Activated CD4-positive, alpha-beta T cell treated with anti-CD3 and anti-CD28 coated beads, Interleukin-2, amount 10 ng/mL, durations not matched to agents 7 days and 5 days (primary cell): ENCODE data around the gene NBAS. TPM values are rescaled to one million over a fixed set of nuclear protein-coding genes. Genes with fewer than 3 reads are reported as not detected.
"Not testable (repeated sequence)": the region's sequence is repeated elsewhere in the genome, so short reads cannot be mapped to it uniquely, and the experiment has no call there.

Source experiments
- CTCF ChIA-PET: fragments of 350-600 bp; sonication (Branson Sonifier 250); formaldehyde crosslinking; loops from one replicate; lab custom pipeline; 2021; ENCODE audit warnings: antibody characterized with exemption; lab: Charles Lee
- POLR2A ChIA-PET: fragments of 350-600 bp; sonication (Branson Sonifier 250); formaldehyde crosslinking; loops from one replicate; lab custom pipeline; 2021; ENCODE audit warnings: antibody characterized with exemption; lab: Charles Lee
- DNase-seq: peaks from one replicate; pipeline ENCODE4 v3.0.0-alpha.2; 2020
- H3K27ac Mint-ChIP-seq: one replicate; pipeline ENCODE4 v1.8.0; 2021; ENCODE audit warnings: mild to moderate bottlenecking, moderate library complexity, mixed read lengths
- H3K27me3 Mint-ChIP-seq: one replicate; pipeline ENCODE4 v1.8.0; 2021; ENCODE audit warnings: mixed read lengths
- H3K36me3 Mint-ChIP-seq: one replicate; pipeline ENCODE4 v1.8.0; 2021; ENCODE audit warnings: low read depth, mixed read lengths
- H3K4me1 Mint-ChIP-seq: one replicate; pipeline ENCODE4 v1.8.0; 2021; ENCODE audit warnings: mixed read lengths
- H3K4me3 Mint-ChIP-seq: one replicate; pipeline ENCODE4 v1.8.0; 2021; ENCODE audit warnings: mild to moderate bottlenecking, moderate library complexity, mixed read lengths
- H3K9me3 Mint-ChIP-seq: one replicate; pipeline ENCODE4 v1.8.0; 2021; ENCODE audit warnings: mixed read lengths
- total RNA-seq, 2 experiments: library from RNA; stranded (reverse); gene quantifications; one replicate each; pipeline ENCODE4 v1.2.3, GENCODE V29; 2021

The NBAS gene
- total RNA-seq, 2 experiments from 2014 or later, result 33.0 to 36.5 TPM

DNA sequence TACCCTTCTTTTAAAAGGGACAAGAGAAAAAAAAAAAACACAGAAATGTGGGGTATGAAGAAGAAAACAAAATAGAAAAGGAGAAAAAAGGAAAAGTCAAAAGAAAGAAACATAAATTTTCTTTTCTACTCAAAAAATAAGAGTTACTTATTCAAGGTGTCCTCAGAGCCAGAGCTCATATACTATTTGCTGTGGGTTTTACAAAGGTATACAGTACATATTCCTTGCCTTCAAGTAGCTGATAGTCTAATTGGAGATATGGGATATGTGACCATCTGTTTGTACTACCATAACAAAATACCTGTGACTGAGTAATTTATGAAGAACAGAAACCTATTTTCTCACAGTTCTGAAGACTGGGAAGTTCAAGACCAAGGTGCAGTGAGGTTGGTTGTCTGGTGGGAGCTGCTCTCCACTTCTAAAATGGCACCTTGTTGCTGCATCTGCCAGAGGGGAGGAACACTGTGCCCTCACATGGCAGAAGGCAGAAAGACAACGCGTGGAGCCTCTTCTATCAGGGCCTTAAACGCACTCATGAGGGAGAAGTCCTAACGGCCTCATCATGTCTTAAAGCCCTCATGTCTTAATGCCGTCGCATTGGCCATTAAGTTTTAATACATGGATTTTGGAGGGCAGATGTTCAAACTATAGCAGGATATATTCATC is 33.9 kb downstream of the NBAS start:
- Mint-ChIP-seq H3K4me1 (peaks cover under 1% of the 10 kb centered on the region), H3K27ac (no peak overlapping the region), H3K36me3 (peaks cover 38% of the 10 kb centered on the region), H3K4me3 (no peak overlapping the region), H3K27me3 (no peaks in the 10 kb centered on the region), H3K9me3 (no peaks in the 10 kb centered on the region)
- CTCF ChIA-PET, result interaction anchor here (2.0 kb wide), 1 partner anchor 14 kb away, joined by 5 read pairs; no protein-coding TSS in a partner anchor
- POLR2A ChIA-PET, result no interaction called here
- no peak for DNase-seq

DNA sequence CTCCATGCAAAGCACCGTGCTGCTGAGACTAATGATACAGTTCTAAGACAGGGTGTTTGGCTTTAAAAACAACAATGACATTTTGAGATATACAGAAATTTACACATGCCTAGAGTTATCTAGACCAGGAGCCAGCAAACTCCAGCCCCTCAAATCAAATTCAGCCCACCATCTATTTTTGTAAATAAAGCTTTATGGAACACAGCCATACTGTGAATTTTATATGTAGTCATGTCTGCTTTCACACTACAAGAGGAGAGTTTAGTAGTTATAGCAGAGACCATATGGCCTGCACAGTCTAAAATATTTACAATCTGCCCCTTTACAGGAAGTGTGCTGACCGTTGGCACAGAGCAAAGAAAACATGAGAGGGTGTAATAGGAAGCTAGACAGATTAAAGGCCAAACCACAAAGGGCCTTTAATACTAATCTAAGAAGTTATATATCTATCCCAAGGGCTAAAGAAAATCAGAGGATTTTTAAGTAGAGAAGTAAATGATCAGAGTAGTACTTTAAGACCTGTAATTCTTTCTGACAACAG is 39.4 kb downstream of the NBAS start:
- no peak for DNase-seq
- POLR2A ChIA-PET, result no interaction called here
- peak overlapping the region; percentile 14 for H3K27ac Mint-ChIP-seq
- H3K36me3 Mint-ChIP-seq, result peaks cover 22% of the 10 kb centered on the region
- peaks cover 8% of the 10 kb centered on the region for H3K4me1 Mint-ChIP-seq
- no peaks in the 10 kb centered on the region for H3K27me3 Mint-ChIP-seq
- CTCF ChIA-PET, result interaction anchor here (1.0 kb wide), 1 partner anchor 11 kb away, joined by 3 read pairs; no protein-coding TSS in a partner anchor
- no peaks in the 10 kb centered on the region for H3K9me3 Mint-ChIP-seq
- no peak overlapping the region for H3K4me3 Mint-ChIP-seq

DNA sequence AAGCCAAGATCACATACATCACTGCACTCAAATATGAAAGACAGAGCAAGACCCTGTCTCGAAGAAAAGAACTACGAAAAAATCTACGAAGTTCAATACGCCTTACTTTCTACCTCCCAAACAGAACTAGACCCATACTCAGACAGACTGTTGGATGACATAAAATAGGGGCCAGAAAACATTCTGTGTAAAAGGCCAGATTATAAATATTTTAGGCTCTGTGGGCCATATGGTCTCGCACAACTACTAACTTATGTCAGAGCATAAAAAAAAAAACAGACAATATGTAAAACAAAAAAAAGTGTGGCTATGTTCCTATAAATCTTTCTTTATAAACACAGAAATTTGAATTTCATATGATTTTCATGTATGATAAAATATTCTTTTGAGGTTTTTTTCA is 40.8 kb downstream of the NBAS start:
- Mint-ChIP-seq H3K36me3 (peaks cover 18% of the 10 kb centered on the region), H3K27ac (no peak overlapping the region), H3K4me1 (peaks cover 8% of the 10 kb centered on the region), H3K9me3 (no peaks in the 10 kb centered on the region), H3K27me3 (no peaks in the 10 kb centered on the region), H3K4me3 (no peak overlapping the region)
- ChIA-PET CTCF (no interaction called here), POLR2A (no interaction called here)
- no peak for DNase-seq

DNA sequence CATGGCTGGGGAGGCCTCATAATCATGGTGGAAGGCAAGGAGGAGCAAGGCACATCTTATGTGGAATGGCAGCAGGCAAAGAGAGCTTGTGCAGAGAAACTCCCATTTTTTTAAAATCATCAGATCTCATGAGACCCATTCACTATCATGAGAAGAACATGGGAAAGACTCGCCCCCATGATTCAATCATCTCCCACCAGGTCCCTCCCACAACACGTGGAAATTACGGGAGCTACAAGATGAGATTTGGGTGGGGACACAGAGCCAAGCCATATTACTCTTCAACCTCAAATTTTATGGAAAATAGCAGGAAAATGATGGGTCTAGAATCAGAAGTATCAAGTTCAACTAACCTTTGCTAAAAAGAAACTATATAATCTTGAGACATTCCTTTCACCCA is 42.4 kb downstream of the NBAS start:
- H3K4me3 Mint-ChIP-seq, H3K4me1 Mint-ChIP-seq, H3K36me3 Mint-ChIP-seq, CTCF ChIA-PET, H3K9me3 Mint-ChIP-seq, H3K27ac Mint-ChIP-seq, POLR2A ChIA-PET, H3K27me3 Mint-ChIP-seq, DNase-seq: not testable (repeated sequence)

DNA sequence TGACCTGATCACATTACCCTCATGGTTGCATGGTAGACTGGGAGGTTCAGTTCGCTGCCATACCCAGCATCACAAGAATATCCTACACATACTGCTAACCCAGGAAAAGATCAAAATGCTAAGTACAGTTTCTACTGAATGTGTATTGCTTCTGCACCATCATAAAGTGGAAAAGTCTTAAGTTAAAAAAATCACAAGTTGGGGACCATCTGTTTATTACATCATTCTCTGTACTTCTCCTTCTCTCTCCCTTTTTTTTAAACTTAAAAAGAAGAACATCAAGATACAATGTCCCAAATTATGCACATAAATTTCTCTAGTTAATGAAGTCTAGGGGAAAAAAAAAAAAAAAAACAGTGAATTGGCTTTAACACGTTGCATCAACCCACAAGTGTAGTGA is 43.3 kb downstream of the NBAS start:
- no peak overlapping the region for H3K27ac Mint-ChIP-seq
- peaks cover 13% of the 10 kb centered on the region for H3K36me3 Mint-ChIP-seq
- no peak for DNase-seq
- POLR2A ChIA-PET, result no interaction called here
- no peaks in the 10 kb centered on the region for H3K9me3 Mint-ChIP-seq
- CTCF ChIA-PET, result no interaction called here
- peaks cover 8% of the 10 kb centered on the region for H3K4me1 Mint-ChIP-seq
- H3K4me3 Mint-ChIP-seq, result no peak overlapping the region
- no peaks in the 10 kb centered on the region for H3K27me3 Mint-ChIP-seq

DNA sequence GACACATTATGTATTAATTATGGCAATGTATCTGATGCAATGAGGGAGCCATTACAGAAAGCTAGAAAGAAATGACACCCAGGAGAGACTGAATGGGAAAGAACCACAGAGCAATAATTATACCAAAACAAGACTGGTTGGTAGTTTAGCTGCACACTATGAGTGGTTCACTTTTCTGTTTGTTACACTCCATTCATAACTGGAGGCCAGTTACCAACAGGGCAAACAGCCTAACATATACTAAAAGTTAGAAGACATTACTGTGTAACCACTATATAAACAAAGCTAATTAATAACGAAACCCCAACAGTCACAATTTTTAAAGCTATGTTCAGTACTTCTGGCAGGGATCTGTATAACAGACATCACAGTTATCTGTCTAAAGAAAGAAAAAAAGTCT is 49.4 kb downstream of the NBAS start:
- Mint-ChIP-seq H3K27me3 (no peaks in the 10 kb centered on the region), H3K27ac (no peak overlapping the region), H3K4me1 (no peaks in the 10 kb centered on the region), H3K9me3 (no peaks in the 10 kb centered on the region), H3K36me3 (peaks cover 31% of the 10 kb centered on the region), H3K4me3 (no peak overlapping the region)
- DNase-seq, result no peak
- ChIA-PET CTCF (interaction anchor here (0.6 kb wide), 1 partner anchor 41 kb away, joined by 5 read pairs; no protein-coding TSS in a partner anchor), POLR2A (no interaction called here)

DNA sequence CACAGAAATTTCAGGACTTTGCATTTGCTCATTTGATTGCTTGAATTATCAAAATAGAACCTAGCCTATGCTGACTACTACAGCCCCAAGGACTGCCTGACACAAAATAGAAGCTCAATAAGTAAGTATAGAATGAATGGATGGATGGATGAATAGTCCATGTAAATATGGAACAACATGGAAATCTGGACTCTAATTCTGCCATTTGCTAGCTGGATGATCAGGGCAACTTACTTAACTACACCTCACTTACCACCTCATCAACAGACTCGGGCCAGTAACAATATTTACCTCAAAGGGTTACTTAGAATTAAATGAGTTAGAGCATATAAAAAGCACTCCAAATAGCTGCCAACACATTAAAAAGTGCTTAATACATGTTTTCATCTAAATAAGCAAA is 50.6 kb downstream of the NBAS start:
- ChIA-PET POLR2A (no interaction called here), CTCF (interaction anchor here (0.9 kb wide), 1 partner anchor 14 kb away, joined by 3 read pairs; no protein-coding TSS in a partner anchor)
- no peak overlapping the region for H3K27ac Mint-ChIP-seq

DNA sequence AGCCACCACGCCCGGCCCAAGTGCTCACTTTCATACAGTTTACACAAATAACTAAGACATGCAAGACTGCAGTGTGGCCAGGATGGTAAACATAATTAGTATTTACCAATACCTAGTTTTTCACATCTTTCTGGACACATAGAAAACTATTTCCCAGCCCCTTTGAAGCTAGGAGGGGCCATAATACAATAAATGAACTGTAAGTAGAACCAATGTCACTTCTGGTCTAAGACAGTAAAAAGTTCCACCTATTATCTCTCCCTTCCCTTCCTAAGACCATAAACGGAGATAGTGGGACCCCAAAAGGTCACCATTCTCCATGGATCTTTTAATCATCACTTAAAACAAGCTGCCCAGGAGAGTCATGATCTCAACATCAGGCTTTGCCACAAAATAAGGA is 51.0 kb downstream of the NBAS start:
- no peaks in the 10 kb centered on the region for H3K27me3 Mint-ChIP-seq
- no peaks in the 10 kb centered on the region for H3K9me3 Mint-ChIP-seq
- H3K36me3 Mint-ChIP-seq, result peaks cover 30% of the 10 kb centered on the region
- ChIA-PET POLR2A (no interaction called here), CTCF (interaction anchor here (0.9 kb wide), 1 partner anchor 14 kb away, joined by 3 read pairs; no protein-coding TSS in a partner anchor)
- no peak for DNase-seq
- peaks cover 7% of the 10 kb centered on the region for H3K4me1 Mint-ChIP-seq
- no peak overlapping the region for H3K27ac Mint-ChIP-seq
- H3K4me3 Mint-ChIP-seq, result no peak overlapping the region

More for the DNA sequence above, 50.6 kb downstream of the NBAS start:
- no peak for DNase-seq
- no peaks in the 10 kb centered on the region for H3K27me3 Mint-ChIP-seq
- H3K4me3 Mint-ChIP-seq, result no peak overlapping the region
- peaks cover 3% of the 10 kb centered on the region for H3K4me1 Mint-ChIP-seq
- H3K9me3 Mint-ChIP-seq, result no peaks in the 10 kb centered on the region
- peaks cover 30% of the 10 kb centered on the region for H3K36me3 Mint-ChIP-seq

DNA sequence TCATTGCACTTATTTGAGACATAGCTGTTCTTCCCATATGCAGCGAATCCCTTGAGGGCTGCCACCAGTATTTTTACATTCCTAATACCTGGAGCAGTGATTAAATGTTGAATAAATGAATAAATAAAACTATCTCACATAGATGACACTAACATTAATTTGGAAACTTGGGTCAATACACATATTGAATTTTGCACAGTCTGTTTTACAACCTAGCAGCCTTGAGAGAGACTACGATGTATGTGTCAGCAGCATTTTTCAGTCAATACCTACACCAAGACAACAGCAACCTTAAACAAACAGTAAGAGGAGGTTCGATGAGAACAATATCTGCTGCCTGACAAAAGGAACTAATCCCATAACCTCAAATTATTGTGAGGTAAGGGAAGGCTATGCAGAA is 53.4 kb downstream of the NBAS start:
- Mint-ChIP-seq H3K27me3 (no peaks in the 10 kb centered on the region), H3K27ac (no peak overlapping the region), H3K36me3 (peaks cover 36% of the 10 kb centered on the region), H3K9me3 (no peaks in the 10 kb centered on the region), H3K4me1 (peaks cover 11% of the 10 kb centered on the region), H3K4me3 (no peak overlapping the region)
- no peak for DNase-seq
- POLR2A ChIA-PET, result no interaction called here
- CTCF ChIA-PET, result no interaction called here

DNA sequence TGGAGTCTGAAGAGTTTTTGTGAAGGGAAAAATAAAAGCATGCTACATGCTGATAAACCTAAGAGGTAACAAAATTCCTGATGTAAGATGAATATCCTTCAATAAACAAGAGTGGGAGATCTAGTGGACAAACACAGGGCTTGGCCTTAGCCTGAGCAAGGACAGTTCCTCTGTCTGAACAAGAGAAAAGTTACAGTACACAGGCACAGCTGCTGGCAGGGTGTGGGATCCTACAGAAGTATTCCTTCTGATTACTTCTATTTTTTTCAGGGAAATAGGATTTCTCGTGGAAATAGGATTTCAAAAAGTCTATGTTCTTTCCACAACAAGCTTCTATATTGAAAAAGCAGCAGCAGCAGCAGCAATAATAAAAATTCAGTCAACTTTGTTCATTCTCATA is 54.1 kb downstream of the NBAS start:
- H3K27ac Mint-ChIP-seq, result no peak overlapping the region
- peaks cover 39% of the 10 kb centered on the region for H3K36me3 Mint-ChIP-seq

DNA sequence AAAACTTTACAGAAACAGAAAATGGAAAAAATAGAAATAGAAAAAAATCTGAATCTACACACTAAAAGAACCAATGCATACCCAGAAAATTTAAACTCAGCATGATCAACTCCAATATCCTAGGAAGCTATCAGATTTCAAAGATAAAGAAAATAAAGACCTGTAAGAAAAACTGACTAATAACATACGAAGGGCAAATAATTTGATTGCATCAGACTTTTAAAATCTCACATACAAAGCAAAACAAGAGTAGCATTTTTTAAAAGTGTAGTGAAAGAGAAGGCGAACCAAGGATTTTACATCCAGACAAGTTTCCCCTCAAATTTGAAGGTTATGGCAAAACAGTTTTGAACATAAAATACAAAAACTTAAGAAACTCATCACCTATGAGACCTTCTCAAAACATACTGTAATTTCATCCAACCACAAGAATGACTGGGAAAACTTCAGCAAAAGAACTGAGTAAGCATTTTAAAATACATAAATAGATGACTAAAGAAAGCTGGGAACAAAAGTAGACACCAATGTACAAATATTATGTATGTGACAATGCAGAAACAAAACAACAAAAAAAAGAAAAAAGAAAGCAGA is 54.8 kb downstream of the NBAS start:
- Mint-ChIP-seq H3K4me1 (peaks cover 11% of the 10 kb centered on the region), H3K36me3 (peaks cover 37% of the 10 kb centered on the region), H3K4me3 (no peak overlapping the region), H3K27ac (no peak overlapping the region), H3K27me3 (no peaks in the 10 kb centered on the region), H3K9me3 (no peaks in the 10 kb centered on the region)
- DNase-seq, result no peak
- POLR2A ChIA-PET, result no interaction called here
- CTCF ChIA-PET, result no interaction called here

More for the DNA sequence above, 54.1 kb downstream of the NBAS start:
- Mint-ChIP-seq H3K4me3 (no peak overlapping the region), H3K27me3 (no peaks in the 10 kb centered on the region), H3K9me3 (no peaks in the 10 kb centered on the region), H3K4me1 (peaks cover 11% of the 10 kb centered on the region)
- DNase-seq, result no peak
- POLR2A ChIA-PET, result no interaction called here
- CTCF ChIA-PET, result no interaction called here

DNA sequence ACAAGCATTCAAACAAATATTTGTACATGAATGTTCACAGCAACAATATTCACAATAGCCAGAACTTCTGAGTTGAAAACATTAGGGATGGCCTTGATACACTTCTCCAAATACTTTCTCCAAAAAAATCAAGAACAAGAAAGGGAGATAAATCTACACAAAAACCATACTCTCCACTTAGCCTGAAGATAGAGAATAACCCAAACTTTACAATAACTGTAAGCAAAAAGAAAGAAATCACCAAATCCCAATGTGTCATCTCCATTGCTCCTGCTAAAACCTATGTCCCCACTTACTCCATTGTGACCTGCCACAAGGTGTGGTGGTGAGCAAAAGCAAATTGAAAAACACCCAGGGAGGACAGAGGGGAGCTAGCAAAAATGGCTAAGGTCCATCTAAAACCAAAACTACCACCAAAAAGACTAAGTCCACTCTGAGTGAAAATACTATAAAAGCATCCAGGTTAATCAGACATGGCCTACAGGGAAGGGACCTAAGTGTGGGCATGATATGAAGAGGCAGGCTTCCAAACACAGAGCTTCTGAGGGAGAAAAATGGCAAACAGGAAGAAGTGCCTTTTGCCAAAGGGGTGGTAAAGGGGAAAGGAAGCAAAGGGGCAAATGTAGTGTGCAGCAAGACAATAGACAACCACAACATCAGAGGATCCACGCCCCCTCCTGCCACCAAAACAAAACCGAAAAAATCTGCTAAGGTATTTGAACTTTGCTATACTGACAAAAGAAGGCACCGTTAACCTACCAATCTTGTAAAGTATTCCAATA is 56.1 kb downstream of the NBAS start:
- no peak for DNase-seq
- Mint-ChIP-seq H3K27me3 (no peaks in the 10 kb centered on the region), H3K36me3 (peaks cover 27% of the 10 kb centered on the region), H3K4me1 (peaks cover 11% of the 10 kb centered on the region), H3K4me3 (no peak overlapping the region), H3K27ac (no peak overlapping the region), H3K9me3 (no peaks in the 10 kb centered on the region)
- ChIA-PET CTCF (interaction anchor here (0.6 to 0.8 kb wide), 2 partner anchors 19 to 21 kb away, joined by 3 to 4 read pairs; no protein-coding TSS in a partner anchor), POLR2A (no interaction called here)
